Stimulated activated CD8-positive, alpha-beta memory T cell treated with anti-CD3 and anti-CD28 coated beads, Interleukin-15, amount 100 ng/mL, for 4 hours (primary cell): Measurements from ENCODE around the gene EML1.
"Not testable (repeated sequence)": the region's sequence is repeated elsewhere in the genome, so short reads cannot be mapped to it uniquely, and the experiment has no call there.

Experiments used
- DNase-seq, 2 donors: peaks; one replicate each; pipeline ENCODE4 v3.0.0-alpha.2; 2020; ENCODE audit warnings: low read depth in 2 of 2

The EML1 gene

GRCh38 chr14:99937475-99938244 is 144.4 kb downstream of the EML1 start:
- no peak for DNase-seq

GRCh38 chr14:99938376-99938775 is 145.2 kb downstream of the EML1 start:
- DNase-seq, result no peak

- no peak for DNase-seq
Measured at GRCh38 chr14:99938896-99939295, 145.7 kb downstream of the EML1 start.

- DNase-seq, result no peak
Measured at GRCh38 chr14:99939421-99939820, 146.2 kb downstream of the EML1 start.

- DNase-seq, result no peak
Measured at GRCh38 chr14:99940064-99940463, 146.9 kb downstream of the EML1 start.

- DNase-seq, result no peak
Measured at GRCh38 chr14:99941211-99941610, 148.0 kb downstream of the EML1 start.

- no peak for DNase-seq
Measured at GRCh38 chr14:99943620-99944019, 150.4 kb downstream of the EML1 start.

- DNase-seq, result no peak
Measured at GRCh38 chr14:99944241-99944651, 151.0 kb downstream of the EML1 start.

GRCh38 chr14:99945732-99946651 is 152.8 kb downstream of the EML1 start:
- no peak for DNase-seq

GRCh38 chr14:99946652-99947489 is 153.7 kb downstream of the EML1 start:
- peak in 1 of 2 donors; percentile 16 for DNase-seq

GRCh38 chr14:99947695-99948094 is 154.5 kb downstream of the EML1 start:
- DNase-seq, result no peak

GRCh38 chr14:99949011-99949732 is 156.0 kb downstream of the EML1 start:
- not testable (repeated sequence) for DNase-seq

GRCh38 chr14:99950181-99950580 is 157.0 kb downstream of the EML1 start:
- DNase-seq, result no peak

GRCh38 chr14:99951085-99951484 is 157.9 kb downstream of the EML1 start:
- no peak for DNase-seq

- no peak for DNase-seq
Measured at GRCh38 chr14:99952039-99952438, 158.8 kb downstream of the EML1 start.

GRCh38 chr14:99952453-99952852 is 159.2 kb downstream of the EML1 start:
- DNase-seq, result no peak

- no peak for DNase-seq
Measured at GRCh38 chr14:99955826-99956455, 162.7 kb downstream of the EML1 start.

- no peak for DNase-seq
Measured at GRCh38 chr14:99958380-99958779, 165.2 kb downstream of the EML1 start.

- DNase-seq, result no peak
Measured at GRCh38 chr14:99961826-99962518, 168.8 kb downstream of the EML1 start.

GRCh38 chr14:99964979-99965378 is 171.8 kb downstream of the EML1 start:
- DNase-seq, result no peak
